ENCODE data around the gene FKBP8. TPM values are rescaled to one million over a fixed set of nuclear protein-coding genes. Genes with fewer than 3 reads are reported as not detected.

Gene FKBP8
- total RNA-seq, 1 experiment from 2014 or later = 261 TPM

GRCh38 chr19:18491995-18492953 lies 51.1 kb downstream of the FKBP8 start:
- no peaks in the 10 kb centered on the region for H4K20me1 ChIP-seq (ENCODE audit: insufficient read depth)
- H2AFZ ChIP-seq (ENCODE audit: low read depth, low read length, poor library complexity, severe bottlenecking) = no peak overlapping the region
- POLR2A ChIA-PET = no interaction called here
- H3K9me3 ChIP-seq (ENCODE audit: control insufficient read depth in 1 of 2, insufficient read depth in 1 of 2, low read depth in 1 of 2, low read length in 2 of 2) = no peaks in the 10 kb centered on the region
- H3K27me3 ChIP-seq (ENCODE audit: insufficient read depth, low read length) = no peaks in the 10 kb centered on the region
- H3K36me3 ChIP-seq (ENCODE audit: control insufficient read depth in 1 of 2, insufficient read depth in 2 of 2, low read length in 2 of 2) = no peaks in the 10 kb centered on the region
- no peak for ATAC-seq
- DNase-seq (ENCODE audit: low read depth, low spot score) = no peak
- intact Hi-C loops (cut with micrococcal nuclease) = no loop called here
- no peak overlapping the region for H3K9ac ChIP-seq (ENCODE audit: low read length)
- no peaks in the 10 kb centered on the region for H3K9me2 ChIP-seq (ENCODE audit: insufficient read depth)
- CTCF ChIA-PET = no interaction called here
- H3K4me2 ChIP-seq (ENCODE audit: low read length) = no peak overlapping the region
- peaks cover 83% of the 10 kb centered on the region for H3K79me2 ChIP-seq (ENCODE audit: insufficient read depth, low read length)
- TF ChIP-seq EGR1 (IDR thresholded peaks at IDR 0.05; ENCODE audit: low read depth) (no peak), EZH2phosphoT487 (IDR thresholded peaks at IDR 0.05; ENCODE audit: borderline replicate concordance) (no peak), POLR2A (IDR thresholded peaks at IDR 0.05; ENCODE audit: borderline replicate concordance, extremely low read depth, insufficient read depth, insufficient read length) (no peak), TCF7L2 (IDR thresholded peaks at IDR 0.05; ENCODE audit: borderline replicate concordance, extremely low read depth, insufficient read depth, insufficient read length) (no peak), RAD21 (IDR thresholded peaks at IDR 0.05; ENCODE audit: low read depth) (no peak), POLR2AphosphoS5 (IDR thresholded peaks at IDR 0.05; ENCODE audit: low read depth, low read length) (no peak)
- no TSS peak for BruUV-seq (replicated peaks)
- RAD21 ChIA-PET (ENCODE audit: low non-redundant PET in 1 of 2, low total read pairs in 2 of 2, uncharacterized antibody in 2 of 2, unreplicated experiment in 2 of 2) = no interaction called here
- H3K27ac ChIP-seq (ENCODE audit: low read depth, low read length) = no peak overlapping the region
- no peak overlapping the region for H3K4me3 ChIP-seq (replicated peaks in 1 of 2; ENCODE audit: low read depth in 1 of 2, low read length in 2 of 2)
- peaks cover 9 to 27% of the 10 kb centered on the region in 2 experiments for H3K4me1 ChIP-seq (ENCODE audit: control insufficient read depth in 1 of 2, insufficient read depth in 2 of 2, low read length in 2 of 2)

- intact Hi-C loops (cut with micrococcal nuclease) = no loop called here
- Histone ChIP-seq H4K20me1 (ENCODE audit: insufficient read depth) (peaks cover 2% of the 10 kb centered on the region; the same call in 1 of the 2 replicates), H3K4me1 (ENCODE audit: control insufficient read depth in 1 of 2, insufficient read depth in 2 of 2, low read length in 2 of 2) (peaks cover 15 to 32% of the 10 kb centered on the region in 2 experiments), H3K4me3 (replicated peaks in 1 of 2; ENCODE audit: low read depth in 1 of 2, low read length in 2 of 2) (no peak overlapping the region), H3K9me2 (ENCODE audit: insufficient read depth) (no peaks in the 10 kb centered on the region), H3K4me2 (ENCODE audit: low read length) (no peak overlapping the region), H3K36me3 (ENCODE audit: control insufficient read depth in 1 of 2, insufficient read depth in 2 of 2, low read length in 2 of 2) (no peaks in the 10 kb centered on the region), H2AFZ (ENCODE audit: low read depth, low read length, poor library complexity, severe bottlenecking) (no peak overlapping the region), H3K9ac (ENCODE audit: low read length) (no peak overlapping the region), H3K27ac (ENCODE audit: low read depth, low read length) (no peak overlapping the region), H3K27me3 (ENCODE audit: insufficient read depth, low read length) (no peaks in the 10 kb centered on the region), H3K79me2 (ENCODE audit: insufficient read depth, low read length) (peaks cover 83% of the 10 kb centered on the region), H3K9me3 (ENCODE audit: control insufficient read depth in 1 of 2, insufficient read depth in 1 of 2, low read depth in 1 of 2, low read length in 2 of 2) (no peaks in the 10 kb centered on the region)
- BruUV-seq (replicated peaks) = no TSS peak
- ChIA-PET CTCF (no interaction called here), POLR2A (no interaction called here), RAD21 (ENCODE audit: low non-redundant PET in 1 of 2, low total read pairs in 2 of 2, uncharacterized antibody in 2 of 2, unreplicated experiment in 2 of 2) (no interaction called here)
- DNase-seq (ENCODE audit: low read depth, low spot score) = no peak
- ATAC-seq = no peak
- TF ChIP-seq ZBTB33 (IDR thresholded peaks at IDR 0.05; ENCODE audit: extremely low read depth, insufficient replicate concordance, low read length) (no peak), CBX3 (IDR thresholded peaks at IDR 0.05; ENCODE audit: low read depth) (no peak), REST (IDR thresholded peaks at IDR 0.05; ENCODE audit: low read depth) (no peak), YY1 (IDR thresholded peaks at IDR 0.05; ENCODE audit: extremely low read depth, insufficient replicate concordance, low read depth, low read length) (no peak), SRF (IDR thresholded peaks at IDR 0.05; ENCODE audit: low read depth) (no peak), CEBPB (IDR thresholded peaks at IDR 0.05; ENCODE audit: low read depth) (no peak), POLR2AphosphoS5 (IDR thresholded peaks at IDR 0.05; ENCODE audit: low read depth, low read length) (no peak), ATF3 (IDR thresholded peaks at IDR 0.05) (no peak), TCF7L2 (IDR thresholded peaks at IDR 0.05; ENCODE audit: borderline replicate concordance, extremely low read depth, insufficient read depth, insufficient read length) (no peak)
Observed at GRCh38 chr19:18490728-18491127, 52.6 kb downstream of the FKBP8 start.
